ENCODE measurements around the gene PAN3.
"Not testable (repeated sequence)": the region's sequence is repeated elsewhere in the genome, so short reads cannot be mapped to it uniquely, and the experiment has no call there.

The PAN3 gene

GRCh38 chr13:28138756-28139470 is 568 bp downstream of the PAN3 start:
- no peak for TF ChIP-seq CTCF (conservative IDR thresholded peaks at IDR 0.05; ENCODE audit: low read length)
- peak; percentile 90 for DNase-seq (ENCODE audit: low read depth)
- peak overlapping the region; percentile 90 for H3K4me3 ChIP-seq (ENCODE audit: low read length)

- TF ChIP-seq CTCF (conservative IDR thresholded peaks at IDR 0.05; ENCODE audit: low read length) = no peak
- peak overlapping the region; percentile 90 for H3K4me3 ChIP-seq (ENCODE audit: low read length)
- DNase-seq (ENCODE audit: low read depth) = no peak
These were observed 2.2 kb downstream of the PAN3 start for GRCh38 chr13:28140433-28141125.

GRCh38 chr13:28141542-28141941 is 3.2 kb downstream of the PAN3 start:
- not testable (repeated sequence) for H3K4me3 ChIP-seq (ENCODE audit: low read length); DNase-seq (ENCODE audit: low read depth)

- no peak for TF ChIP-seq CTCF (conservative IDR thresholded peaks at IDR 0.05; ENCODE audit: low read length)
- no peak for DNase-seq (ENCODE audit: low read depth)
- no peak overlapping the region for H3K4me3 ChIP-seq (ENCODE audit: low read length)
These were observed 6.7 kb downstream of the PAN3 start for GRCh38 chr13:28145049-28145448.

- no peak overlapping the region for H3K4me3 ChIP-seq (ENCODE audit: low read length)
- no peak for TF ChIP-seq CTCF (conservative IDR thresholded peaks at IDR 0.05; ENCODE audit: low read length)
- DNase-seq (ENCODE audit: low read depth) = no peak
These were observed 9.2 kb downstream of the PAN3 start for GRCh38 chr13:28147495-28147894.

GRCh38 chr13:28159057-28159456 is 20.7 kb downstream of the PAN3 start:
- no peak for TF ChIP-seq CTCF (conservative IDR thresholded peaks at IDR 0.05; ENCODE audit: low read length)
- no peak overlapping the region for H3K4me3 ChIP-seq (ENCODE audit: low read length)
- DNase-seq (ENCODE audit: low read depth) = no peak

GRCh38 chr13:28161370-28161769 is 23.0 kb downstream of the PAN3 start:
- peak; percentile 30 for DNase-seq (ENCODE audit: low read depth)
- no peak for TF ChIP-seq CTCF (conservative IDR thresholded peaks at IDR 0.05; ENCODE audit: low read length)
- H3K4me3 ChIP-seq (ENCODE audit: low read length) = no peak overlapping the region
